ENCODE data around the gene CWC25.
"Not testable (repeated sequence)": the region's sequence is repeated elsewhere in the genome, so short reads cannot be mapped to it uniquely, and the experiment has no call there.

CWC25 gene

DNA sequence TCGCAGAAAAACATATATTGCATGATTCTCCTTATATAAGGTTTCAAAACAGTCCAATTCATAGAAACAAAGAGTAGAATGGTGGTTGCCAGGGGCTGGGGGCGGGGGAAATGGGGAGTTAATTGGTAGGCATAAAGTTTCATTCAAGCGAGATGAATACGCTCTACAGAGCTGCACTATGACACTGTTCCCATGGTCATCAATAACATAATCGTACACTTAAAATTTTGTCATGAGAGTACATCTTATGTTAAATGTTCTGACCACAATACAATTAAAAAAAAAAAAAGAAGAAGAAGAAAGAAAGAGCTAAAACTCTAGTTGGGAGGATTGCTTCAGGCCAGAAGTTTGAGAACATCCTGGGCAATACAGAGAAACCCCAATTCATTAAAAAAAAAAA lies 30.9 kb downstream of the CWC25 start:
- peaks cover 15% of the 10 kb centered on the region for H3K4me1 ChIP-seq (ENCODE audit: control insufficient read depth, insufficient read depth, low read length)
- H3K9ac ChIP-seq (ENCODE audit: low read depth, low read length): no peak overlapping the region
- no peaks in the 10 kb centered on the region for H3K9me3 ChIP-seq (ENCODE audit: control insufficient read depth, insufficient read depth, low read length)
- H3K4me3 ChIP-seq (ENCODE audit: low read depth, low read length): no peak overlapping the region
- H3K36me3 ChIP-seq (ENCODE audit: control insufficient read depth, insufficient read depth, low read length): no peaks in the 10 kb centered on the region
- no peaks in the 10 kb centered on the region for H3K27me3 ChIP-seq (ENCODE audit: control insufficient read depth, insufficient read depth, low read length)

DNA sequence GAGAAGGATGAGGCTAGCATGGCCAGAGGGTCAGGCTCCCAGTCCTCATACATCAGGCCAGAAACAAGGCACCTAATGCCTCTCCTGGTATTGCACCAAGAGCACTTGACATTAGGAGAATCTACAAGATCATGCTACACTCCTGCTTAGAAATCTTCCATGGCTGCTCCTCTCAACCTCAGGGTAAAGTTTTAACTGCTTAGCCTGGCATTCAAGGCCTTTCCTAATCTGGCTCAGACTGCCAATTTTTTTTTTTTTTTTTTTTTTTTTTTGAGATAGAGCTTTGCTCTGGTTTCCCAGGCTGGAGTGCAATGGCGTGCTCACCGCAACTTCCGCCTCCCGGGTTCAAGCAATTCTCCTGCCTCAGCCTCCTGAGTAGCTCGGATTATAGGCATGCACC lies 34.0 kb downstream of the CWC25 start:
- Histone ChIP-seq H3K4me1 (ENCODE audit: control insufficient read depth, insufficient read depth, low read length) (peaks cover 6% of the 10 kb centered on the region), H3K27me3 (ENCODE audit: control insufficient read depth, insufficient read depth, low read length) (no peaks in the 10 kb centered on the region), H3K4me3 (ENCODE audit: low read depth, low read length) (no peak overlapping the region), H3K36me3 (ENCODE audit: control insufficient read depth, insufficient read depth, low read length) (peaks cover 5% of the 10 kb centered on the region), H3K9ac (ENCODE audit: low read depth, low read length) (no peak overlapping the region), H3K9me3 (ENCODE audit: control insufficient read depth, insufficient read depth, low read length) (no peaks in the 10 kb centered on the region)

GRCh38 chr17:38790148-38790707 lies 34.9 kb downstream of the CWC25 start:
- not testable (repeated sequence) for H3K9ac ChIP-seq (ENCODE audit: low read depth, low read length); H3K27me3 ChIP-seq (ENCODE audit: control insufficient read depth, insufficient read depth, low read length); H3K4me3 ChIP-seq (ENCODE audit: low read depth, low read length); H3K4me1 ChIP-seq (ENCODE audit: control insufficient read depth, insufficient read depth, low read length); H3K9me3 ChIP-seq (ENCODE audit: control insufficient read depth, insufficient read depth, low read length)
- H3K36me3 ChIP-seq (ENCODE audit: control insufficient read depth, insufficient read depth, low read length): peaks cover 11% of the 10 kb centered on the region

DNA sequence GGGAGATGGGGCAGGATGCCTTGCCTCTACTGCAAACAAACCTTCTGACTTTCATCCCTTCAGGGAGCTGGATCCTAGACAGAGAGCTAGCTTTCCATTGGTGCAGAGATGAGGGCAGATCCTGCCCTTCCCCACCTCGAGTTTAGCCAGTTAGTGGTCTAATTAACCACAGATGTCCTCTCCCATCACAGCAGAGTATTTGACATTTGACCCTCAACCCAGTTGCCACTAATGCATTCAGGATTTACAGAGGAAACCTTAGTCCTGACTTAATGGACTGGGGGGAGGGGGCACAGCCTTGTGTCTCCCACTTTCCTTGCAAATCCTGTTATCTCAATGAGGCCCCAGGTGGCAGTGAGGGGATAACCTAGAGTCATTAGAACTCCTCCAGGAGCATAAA lies 35.9 kb downstream of the CWC25 start:
- H3K4me1 ChIP-seq (ENCODE audit: control insufficient read depth, insufficient read depth, low read length): peaks cover 6% of the 10 kb centered on the region
- H3K9ac ChIP-seq (ENCODE audit: low read depth, low read length): no peak overlapping the region
- H3K4me3 ChIP-seq (ENCODE audit: low read depth, low read length): no peak overlapping the region
- no peaks in the 10 kb centered on the region for H3K27me3 ChIP-seq (ENCODE audit: control insufficient read depth, insufficient read depth, low read length)
- H3K9me3 ChIP-seq (ENCODE audit: control insufficient read depth, insufficient read depth, low read length): no peaks in the 10 kb centered on the region
- peaks cover 11% of the 10 kb centered on the region for H3K36me3 ChIP-seq (ENCODE audit: control insufficient read depth, insufficient read depth, low read length)

GRCh38 chr17:38787999-38788398 lies 37.1 kb downstream of the CWC25 start:
- not testable (repeated sequence) for H3K4me3 ChIP-seq (ENCODE audit: low read depth, low read length); H3K27me3 ChIP-seq (ENCODE audit: control insufficient read depth, insufficient read depth, low read length); H3K9me3 ChIP-seq (ENCODE audit: control insufficient read depth, insufficient read depth, low read length); H3K9ac ChIP-seq (ENCODE audit: low read depth, low read length); H3K4me1 ChIP-seq (ENCODE audit: control insufficient read depth, insufficient read depth, low read length)
- peaks cover 18% of the 10 kb centered on the region for H3K36me3 ChIP-seq (ENCODE audit: control insufficient read depth, insufficient read depth, low read length)

DNA sequence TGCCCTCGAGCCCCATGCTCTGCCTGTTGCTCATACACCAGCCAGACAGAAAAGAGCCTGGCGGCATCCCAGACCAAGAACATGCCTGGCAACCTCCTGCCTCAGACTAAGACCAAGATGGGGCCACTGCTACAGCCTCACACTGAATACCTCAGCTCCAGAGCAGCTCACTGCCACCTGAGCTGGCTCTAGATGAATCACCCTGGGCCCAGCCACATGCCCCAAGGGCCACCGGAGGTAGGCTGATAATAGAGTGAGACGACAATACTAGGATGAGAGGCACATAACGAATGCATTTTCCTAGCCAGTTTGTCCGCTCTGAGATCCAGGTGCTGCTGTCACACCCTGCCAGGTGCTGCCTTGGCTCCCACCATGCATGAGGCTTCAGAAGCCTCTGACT lies 38.7 kb downstream of the CWC25 start:
- Histone ChIP-seq H3K36me3 (ENCODE audit: control insufficient read depth, insufficient read depth, low read length) (peaks cover 29% of the 10 kb centered on the region), H3K27me3 (ENCODE audit: control insufficient read depth, insufficient read depth, low read length) (no peaks in the 10 kb centered on the region), H3K4me1 (ENCODE audit: control insufficient read depth, insufficient read depth, low read length) (peaks cover 6% of the 10 kb centered on the region)

DNA sequence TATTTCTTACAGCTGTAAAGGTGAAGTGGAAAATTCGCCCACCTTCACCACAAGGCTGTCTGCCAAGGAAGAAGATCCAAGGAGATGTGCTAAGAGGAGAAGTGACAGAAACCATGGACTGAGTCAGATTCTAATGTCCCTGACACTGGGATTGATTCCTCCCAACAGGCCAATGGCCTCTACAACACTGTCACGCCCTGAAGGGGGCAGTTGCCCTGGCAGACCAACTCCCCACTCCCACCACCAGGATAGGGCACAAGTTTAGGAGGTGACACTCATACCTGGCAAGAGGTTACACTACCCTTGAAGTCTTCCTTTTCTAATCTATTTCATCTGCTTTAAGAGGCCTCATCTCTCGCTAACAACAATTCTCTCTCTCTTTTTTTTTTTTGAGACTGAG lies 41.9 kb downstream of the CWC25 start:
- Histone ChIP-seq H3K27me3 (ENCODE audit: control insufficient read depth, insufficient read depth, low read length) (no peaks in the 10 kb centered on the region), H3K4me1 (ENCODE audit: control insufficient read depth, insufficient read depth, low read length) (no peaks in the 10 kb centered on the region), H3K4me3 (ENCODE audit: low read depth, low read length) (no peak overlapping the region), H3K36me3 (ENCODE audit: control insufficient read depth, insufficient read depth, low read length) (peaks cover 55% of the 10 kb centered on the region), H3K9me3 (ENCODE audit: control insufficient read depth, insufficient read depth, low read length) (no peaks in the 10 kb centered on the region), H3K9ac (ENCODE audit: low read depth, low read length) (no peak overlapping the region)

More for the DNA sequence above, 38.7 kb downstream of the CWC25 start:
- Histone ChIP-seq H3K4me3 (ENCODE audit: low read depth, low read length) (no peak overlapping the region), H3K9ac (ENCODE audit: low read depth, low read length) (no peak overlapping the region), H3K9me3 (ENCODE audit: control insufficient read depth, insufficient read depth, low read length) (no peaks in the 10 kb centered on the region)

DNA sequence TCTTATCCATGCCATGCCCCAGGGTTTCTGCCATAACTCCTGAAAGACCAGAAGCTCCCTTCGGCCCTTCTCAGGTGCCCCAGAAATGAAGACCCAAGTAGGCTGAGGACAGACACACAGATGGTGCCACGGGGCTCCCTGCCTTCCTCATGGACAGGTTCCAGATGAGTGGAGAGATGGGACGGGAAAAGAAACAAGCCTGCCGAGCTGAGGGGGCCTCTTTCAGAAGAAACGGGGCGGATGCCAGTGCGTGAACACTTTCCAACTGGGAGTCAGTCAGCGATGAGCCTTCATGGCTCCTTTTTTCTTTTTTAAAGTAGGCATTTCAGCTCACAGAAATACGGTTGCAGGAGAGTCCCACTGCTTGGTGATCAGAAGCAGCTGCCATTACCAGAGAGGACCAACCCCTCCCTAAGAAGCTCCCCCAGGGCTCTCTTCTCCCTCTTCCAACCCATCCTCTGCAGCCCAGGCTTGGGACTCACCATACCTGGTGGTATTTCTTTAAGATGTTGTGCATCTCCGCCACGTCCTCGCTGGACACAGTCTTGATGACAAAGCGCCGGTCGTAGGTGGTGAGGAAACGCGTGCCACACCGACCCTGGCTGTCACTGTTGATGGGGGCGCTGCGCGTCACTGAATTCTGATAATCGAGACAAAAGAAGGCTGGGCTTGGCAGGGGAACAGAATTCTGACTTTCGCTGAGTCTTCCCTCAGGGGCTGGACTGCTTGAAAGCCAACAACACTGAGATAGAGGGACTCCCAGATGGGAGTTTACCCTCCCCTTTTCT lies 45.0 kb downstream of the CWC25 start:
- H3K9ac ChIP-seq (ENCODE audit: low read depth, low read length): no peak overlapping the region
- H3K36me3 ChIP-seq (ENCODE audit: control insufficient read depth, insufficient read depth, low read length): peaks cover 60% of the 10 kb centered on the region

DNA sequence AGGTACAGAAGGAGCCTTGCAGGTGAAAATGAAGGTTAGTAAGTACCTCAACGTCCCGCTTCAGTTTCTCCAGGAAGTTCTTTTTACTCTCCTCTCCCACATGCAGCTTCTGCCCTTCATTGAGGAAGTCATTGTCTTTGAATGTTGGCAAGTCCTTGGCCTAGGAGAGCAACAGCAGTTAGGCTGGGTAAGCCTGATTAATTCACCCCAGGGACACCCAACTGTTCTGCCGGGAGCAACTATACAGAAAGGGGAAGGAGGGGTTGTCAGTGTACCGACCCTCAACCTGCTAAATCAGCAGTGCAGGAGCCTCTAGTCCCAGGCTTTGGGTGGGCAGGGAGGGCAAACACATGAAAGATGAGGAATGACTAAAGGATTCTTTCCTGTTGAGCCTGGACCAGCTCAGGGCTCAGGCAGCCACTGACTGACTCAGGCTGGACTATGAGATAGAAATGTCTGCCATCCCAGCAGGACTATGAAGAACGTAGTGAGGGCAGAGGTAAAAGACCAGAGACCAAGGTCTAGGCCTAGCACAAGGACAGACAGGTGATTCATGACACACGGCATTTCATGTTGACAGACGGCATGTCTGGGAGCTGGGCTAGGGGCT lies 47.4 kb downstream of the CWC25 start:
- Histone ChIP-seq H3K4me1 (ENCODE audit: control insufficient read depth, insufficient read depth, low read length) (no peaks in the 10 kb centered on the region), H3K36me3 (ENCODE audit: control insufficient read depth, insufficient read depth, low read length) (peaks cover 58% of the 10 kb centered on the region), H3K4me3 (ENCODE audit: low read depth, low read length) (no peak overlapping the region), H3K9ac (ENCODE audit: low read depth, low read length) (no peak overlapping the region), H3K9me3 (ENCODE audit: control insufficient read depth, insufficient read depth, low read length) (no peaks in the 10 kb centered on the region), H3K27me3 (ENCODE audit: control insufficient read depth, insufficient read depth, low read length) (no peaks in the 10 kb centered on the region)

More for the DNA sequence above, 45.0 kb downstream of the CWC25 start:
- H3K27me3 ChIP-seq (ENCODE audit: control insufficient read depth, insufficient read depth, low read length): no peaks in the 10 kb centered on the region
- H3K9me3 ChIP-seq (ENCODE audit: control insufficient read depth, insufficient read depth, low read length): no peaks in the 10 kb centered on the region
- no peak overlapping the region for H3K4me3 ChIP-seq (ENCODE audit: low read depth, low read length)
- H3K4me1 ChIP-seq (ENCODE audit: control insufficient read depth, insufficient read depth, low read length): no peaks in the 10 kb centered on the region

GRCh38 chr17:38773258-38773657 lies 51.9 kb downstream of the CWC25 start:
- no peaks in the 10 kb centered on the region for H3K27me3 ChIP-seq (ENCODE audit: control insufficient read depth, insufficient read depth, low read length)
- H3K36me3 ChIP-seq (ENCODE audit: control insufficient read depth, insufficient read depth, low read length): peaks cover 40% of the 10 kb centered on the region
- H3K9me3 ChIP-seq (ENCODE audit: control insufficient read depth, insufficient read depth, low read length): no peaks in the 10 kb centered on the region
- H3K9ac ChIP-seq (ENCODE audit: low read depth, low read length): no peak overlapping the region
- H3K4me3 ChIP-seq (ENCODE audit: low read depth, low read length): no peak overlapping the region
- no peaks in the 10 kb centered on the region for H3K4me1 ChIP-seq (ENCODE audit: control insufficient read depth, insufficient read depth, low read length)

GRCh38 chr17:38768417-38768816 lies 56.7 kb downstream of the CWC25 start:
- Histone ChIP-seq H3K4me3 (ENCODE audit: low read depth, low read length) (no peak overlapping the region), H3K9me3 (ENCODE audit: control insufficient read depth, insufficient read depth, low read length) (no peaks in the 10 kb centered on the region), H3K27me3 (ENCODE audit: control insufficient read depth, insufficient read depth, low read length) (no peaks in the 10 kb centered on the region), H3K9ac (ENCODE audit: low read depth, low read length) (no peak overlapping the region), H3K4me1 (ENCODE audit: control insufficient read depth, insufficient read depth, low read length) (no peaks in the 10 kb centered on the region), H3K36me3 (ENCODE audit: control insufficient read depth, insufficient read depth, low read length) (peaks cover 35% of the 10 kb centered on the region)

DNA sequence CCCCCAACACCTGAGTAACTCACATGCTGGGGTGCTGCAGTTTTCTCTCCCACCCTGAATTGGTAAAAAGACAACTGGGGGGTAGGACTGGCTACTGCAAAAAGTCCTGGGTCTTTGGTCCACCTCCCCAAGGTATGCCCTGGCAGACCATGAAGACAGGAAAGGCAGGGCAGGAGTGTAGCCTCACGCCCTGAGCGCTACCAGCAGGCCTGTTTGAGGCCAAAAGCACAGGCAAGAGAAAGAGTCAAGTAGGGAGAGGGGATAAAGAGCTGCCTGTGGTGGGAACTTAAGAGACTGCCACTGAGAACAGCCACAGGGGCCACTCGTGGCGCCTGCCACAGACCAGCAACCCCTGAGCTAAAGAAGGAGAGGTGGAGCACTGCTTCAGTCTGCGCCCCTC lies 58.8 kb downstream of the CWC25 start:
- Histone ChIP-seq H3K4me1 (ENCODE audit: control insufficient read depth, insufficient read depth, low read length) (no peaks in the 10 kb centered on the region), H3K9me3 (ENCODE audit: control insufficient read depth, insufficient read depth, low read length) (no peaks in the 10 kb centered on the region), H3K36me3 (ENCODE audit: control insufficient read depth, insufficient read depth, low read length) (peaks cover 49% of the 10 kb centered on the region), H3K27me3 (ENCODE audit: control insufficient read depth, insufficient read depth, low read length) (no peaks in the 10 kb centered on the region), H3K4me3 (ENCODE audit: low read depth, low read length) (no peak overlapping the region), H3K9ac (ENCODE audit: low read depth, low read length) (no peak overlapping the region)
